NAMALWA (cell line): ENCODE data around the gene SMIM29.
"Not testable (repeated sequence)": the region's sequence is repeated elsewhere in the genome, so short reads cannot be mapped to it uniquely, and the experiment has no call there.

Experiments used
- DNase-seq: peaks from one replicate; pipeline ENCODE4 v3.0.0-alpha.2; 2015; ENCODE audit warnings: low spot score

Gene SMIM29

GRCh38 chr6:34248727-34249468 is at the start of gene SMIM29:
SMIM29 (minus strand) TSS chr6:34249006; CDS start chr6:34247791, 1,215 bp downstream.
- peak; percentile 96 for DNase-seq

GRCh38 chr6:34295721-34296120 is 46.9 kb upstream of the SMIM29 start:
- DNase-seq: peak; percentile 79

GRCh38 chr6:34292954-34293353 is 44.1 kb upstream of the SMIM29 start:
- DNase-seq: no peak

- no peak for DNase-seq
Measured at GRCh38 chr6:34289137-34289536, 40.3 kb upstream of the SMIM29 start.

GRCh38 chr6:34288581-34288980 is 39.8 kb upstream of the SMIM29 start:
- DNase-seq: no peak

GRCh38 chr6:34285448-34286164 is 36.8 kb upstream of the SMIM29 start:
- DNase-seq: no peak

- peak; percentile 34 for DNase-seq
Measured at GRCh38 chr6:34284563-34285447, 36.0 kb upstream of the SMIM29 start.

GRCh38 chr6:34281702-34282334 is 33.0 kb upstream of the SMIM29 start:
- DNase-seq: no peak

GRCh38 chr6:34280216-34280615 is 31.4 kb upstream of the SMIM29 start:
- no peak for DNase-seq

- no peak for DNase-seq
Measured at GRCh38 chr6:34278833-34279232, 30.0 kb upstream of the SMIM29 start.

- DNase-seq: no peak
Measured at GRCh38 chr6:34277763-34278112, 28.9 kb upstream of the SMIM29 start.

- no peak for DNase-seq
Measured at GRCh38 chr6:34276881-34277762, 28.3 kb upstream of the SMIM29 start.

GRCh38 chr6:34276191-34276590 is 27.4 kb upstream of the SMIM29 start:
- DNase-seq: no peak

- DNase-seq: no peak
Measured at GRCh38 chr6:34275128-34275804, 26.5 kb upstream of the SMIM29 start.

GRCh38 chr6:34274129-34274528 is 25.3 kb upstream of the SMIM29 start:
- no peak for DNase-seq

GRCh38 chr6:34273242-34273805 is 24.5 kb upstream of the SMIM29 start:
- no peak for DNase-seq

GRCh38 chr6:34272013-34272926 is 23.5 kb upstream of the SMIM29 start:
- DNase-seq: no peak

- DNase-seq: not testable (repeated sequence)
Measured at GRCh38 chr6:34269658-34270341, 21.0 kb upstream of the SMIM29 start.
